BJ (cell line): ENCODE results near the gene ZSWIM1. TPM values are rescaled to one million over a fixed set of nuclear protein-coding genes. Genes with fewer than 3 reads are reported as not detected.

Experiments
- CTCF ChIA-PET: fragments of 350-600 bp; formaldehyde crosslinking; extraction: SDS; loops from one replicate; lab custom pipeline; 2021; ENCODE audit warnings: antibody characterized with exemption, inconsistent platforms; lab: Yijun Ruan, JAX
- POLR2A ChIA-PET: fragments of 300-600 bp; sonication (Branson Sonifier 250); formaldehyde crosslinking; extraction: SDS; loops from one replicate; lab custom pipeline; 2021; ENCODE audit warnings: antibody characterized with exemption; lab: Charles Lee
- DNase-seq: peaks from one replicate; pipeline ENCODE4 v3.0.0-alpha.2; 2011; ENCODE audit warnings: low read depth
- H3K27me3 ChIP-seq: 2 replicates; pipeline ENCODE4 v1.6.0; 2011; ENCODE audit warnings: low read length; ENCODE audit not compliant: control insufficient read depth, insufficient read depth
- H3K36me3 ChIP-seq: 2 replicates; pipeline ENCODE4 v1.5.1; 2011; ENCODE audit warnings: low read length; ENCODE audit not compliant: control insufficient read depth, insufficient read depth
- H3K4me3 ChIP-seq: 2 replicates; pipeline ENCODE4 v1.5.1; 2011; ENCODE audit warnings: low read depth, mild to moderate bottlenecking, control low read depth, low read length
- CTCF ChIP-seq: IDR thresholded peaks from 2 replicates; pipeline ENCODE4 v1.5.1; 2011; ENCODE audit warnings: low read depth, mild to moderate bottlenecking, control low read depth, inconsistent platforms, low read length, moderate library complexity; ENCODE audit not compliant: insufficient read depth
- polyA plus RNA-seq: library from polyadenylated mRNA; depleted of rRNA; stranded (reverse); fragments of >200 nt; gene quantifications from 2 replicates; pipeline ENCODE4 v1.2.3, GENCODE V29; 2011

ZSWIM1 gene
- polyA plus RNA-seq, 1 experiment: 6.0 TPM

DNA sequence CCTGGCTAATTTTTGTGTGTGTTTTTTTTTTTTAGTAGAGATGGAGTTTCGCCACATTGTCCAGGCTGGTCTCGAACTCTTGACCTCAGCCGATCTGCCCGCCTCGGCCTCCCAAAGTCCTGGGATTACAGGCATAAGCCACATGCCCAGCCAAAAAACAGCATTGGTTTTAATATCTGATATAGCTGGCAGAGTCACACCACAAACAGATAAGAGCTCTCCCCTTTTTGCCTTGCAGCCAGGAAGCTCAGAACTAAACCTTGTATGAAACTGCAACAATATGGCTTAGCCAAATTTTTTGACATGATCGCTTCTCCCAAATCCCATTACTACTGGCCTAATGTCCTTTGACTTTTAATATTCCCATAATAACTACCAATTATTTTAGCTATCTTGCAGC, 28.7 kb upstream of the ZSWIM1 start:
- H3K36me3 ChIP-seq: peaks cover 5% of the 10 kb centered on the region
- no peak overlapping the region for H3K4me3 ChIP-seq
- DNase-seq: no peak
- ChIA-PET POLR2A (no interaction called here), CTCF (interaction anchor here (0.7 to 1.2 kb wide), 3 partner anchors 9 to 118 kb away, joined by 3 to 5 read pairs (median 3); no protein-coding TSS in a partner anchor)
- H3K27me3 ChIP-seq: no peaks in the 10 kb centered on the region
- no peak for TF ChIP-seq CTCF

DNA sequence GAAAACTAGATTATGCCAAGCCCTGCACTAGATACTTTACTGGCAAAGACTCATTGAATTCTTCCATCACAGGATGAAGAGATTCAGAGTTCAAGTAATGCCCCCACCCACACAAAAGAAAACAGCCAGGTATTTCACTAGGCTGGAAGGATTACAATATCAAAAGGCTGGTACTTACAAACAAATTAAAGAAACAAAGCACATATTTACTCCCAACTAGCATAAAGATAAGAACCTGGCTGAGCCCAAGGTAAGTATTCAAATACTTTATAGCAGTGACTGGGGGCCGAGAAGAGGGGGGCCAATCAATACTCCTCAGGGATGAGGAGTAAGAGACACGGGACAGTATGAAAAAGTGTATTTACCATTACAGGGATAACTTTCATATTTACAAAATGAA, 27.5 kb upstream of the ZSWIM1 start:
- Histone ChIP-seq H3K27me3 (no peaks in the 10 kb centered on the region), H3K4me3 (no peak overlapping the region), H3K36me3 (peaks cover under 1% of the 10 kb centered on the region)
- ChIA-PET POLR2A (no interaction called here), CTCF (interaction anchor here (1.2 kb wide), 1 partner anchor 116 kb away, joined by 5 read pairs; no protein-coding TSS in a partner anchor)
- no peak for DNase-seq
- no peak for TF ChIP-seq CTCF

- ChIA-PET POLR2A (no interaction called here), CTCF (interaction anchor here (0.6 to 1.3 kb wide), 3 partner anchors 10 to 127 kb away, joined by 3 to 5 read pairs (median 3); no protein-coding TSS in a partner anchor)
- no peak for TF ChIP-seq CTCF
- H3K27me3 ChIP-seq: no peaks in the 10 kb centered on the region
- H3K36me3 ChIP-seq: no peaks in the 10 kb centered on the region
- H3K4me3 ChIP-seq: peak within 1 kb of the TSS; percentile 68
- DNase-seq: peak; percentile 97
Observed at GRCh38 chr20:45857114-45857881, 23.7 kb upstream of the ZSWIM1 start, which contains the start of the genes ACOT8 and ZSWIM3. Gene ACOT8, minus strand, starts transcription at chr20:45857392. Its CDS starts 77 bp downstream, at chr20:45857315. Gene ZSWIM3, plus strand, starts transcription at chr20:45857614. Its CDS starts 212 bp downstream, at chr20:45857826.

DNA sequence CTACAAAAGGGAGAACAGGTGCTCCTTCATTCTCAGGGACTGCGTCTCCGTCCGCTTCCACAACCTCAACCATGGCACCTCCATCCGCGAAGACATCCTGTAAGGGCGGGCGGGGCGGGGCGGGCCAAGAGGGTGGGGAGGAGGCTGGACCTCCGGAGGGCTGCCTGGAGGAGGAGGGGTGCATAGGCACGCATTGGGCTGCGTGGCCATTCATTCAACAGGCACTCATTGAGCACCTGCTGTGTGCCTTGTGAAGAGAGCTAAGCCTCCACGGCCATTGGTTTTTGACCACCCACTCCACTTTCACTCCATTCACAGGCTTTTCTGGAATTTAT, 23.2 kb upstream of the ZSWIM1 start:
- ChIA-PET POLR2A (no interaction called here), CTCF (interaction anchor here (0.6 to 1.2 kb wide), 3 partner anchors 34 to 126 kb away, joined by 3 to 5 read pairs (median 3); no protein-coding TSS in a partner anchor)
- no peak for DNase-seq
- H3K27me3 ChIP-seq: no peaks in the 10 kb centered on the region
- no peak for TF ChIP-seq CTCF
- H3K4me3 ChIP-seq: peak overlapping the region; percentile 68
- no peaks in the 10 kb centered on the region for H3K36me3 ChIP-seq

DNA sequence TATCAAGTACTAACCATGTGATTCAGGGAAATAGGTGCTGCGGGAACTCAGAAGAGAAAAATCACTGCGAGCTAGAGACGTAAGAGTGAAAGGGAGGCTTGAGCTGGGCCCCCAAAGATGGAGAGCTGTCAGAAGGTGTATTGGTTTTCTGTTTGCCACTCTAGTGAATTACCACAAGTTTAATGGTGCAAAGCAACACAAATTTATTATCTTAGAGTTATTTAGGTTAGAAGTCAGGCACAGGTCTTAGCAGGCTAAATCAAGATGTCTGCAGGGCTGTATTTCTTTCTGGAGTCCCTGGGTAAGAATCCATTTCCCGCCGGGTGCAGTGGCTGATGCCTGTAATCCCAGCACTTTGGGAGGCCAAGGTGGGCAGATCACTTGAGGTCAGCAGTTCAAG, 21.1 kb upstream of the ZSWIM1 start:
- H3K27me3 ChIP-seq: no peaks in the 10 kb centered on the region
- no peak overlapping the region for H3K4me3 ChIP-seq
- ChIA-PET POLR2A (no interaction called here), CTCF (no interaction called here)
- no peaks in the 10 kb centered on the region for H3K36me3 ChIP-seq
- DNase-seq: no peak
- no peak for TF ChIP-seq CTCF
